B cell (primary cell): ENCODE data around the gene ZNF831. TPM values are rescaled to one million over a fixed set of nuclear protein-coding genes. Genes with fewer than 3 reads are reported as not detected.

Source experiments
- ATAC-seq: fragments of 200-7000 bp; cut with Tn5 transposase; one replicate; pipeline ENCODE4 v1.10.0; 2021; ENCODE audit warnings: low read depth, mild to moderate bottlenecking, moderate number of reproducible peaks, moderate library complexity
- CTCF ChIA-PET: fragments of 350-600 bp; sonication (Branson Sonifier 250); formaldehyde crosslinking; loops from one replicate; lab custom pipeline; 2021; ENCODE audit warnings: antibody characterized with exemption, inconsistent platforms; lab: Charles Lee
- POLR2A ChIA-PET: fragments of 350-600 bp; sonication (Branson Sonifier 250); formaldehyde crosslinking; loops from one replicate; lab custom pipeline; 2021; ENCODE audit warnings: antibody characterized with exemption; lab: Charles Lee
- DNase-seq: peaks from one replicate; pipeline ENCODE4 v3.0.0; 2013
- H2AFZ ChIP-seq: 2 replicates; pipeline ENCODE4 v1.6.1; 2012; ENCODE audit warnings: mild to moderate bottlenecking, low read depth, low read length; ENCODE audit not compliant: insufficient read depth, poor library complexity, severe bottlenecking
- H3K27ac ChIP-seq, 2 donors: 1 replicate in 1 of 2; 2 replicates in 1 of 2; pipeline ENCODE4 v1.5.1; 2012 to 2013; ENCODE audit warnings: low read length in 2 of 2, mild to moderate bottlenecking in 2 of 2, moderate library complexity in 1 of 2
- H3K27me3 ChIP-seq, 4 experiments: fragments of 200-600 bp in 1 of 4; sonication (generic) in 1 of 4; replicated peaks in 1 of 4; 1 replicate in 2 of 4; 2 replicates in 2 of 4; pipeline versions ENCODE4 v1.6.1 to v1.7.0; 2013 to 2016; ENCODE audit warnings: low read length in 3 of 4, mild to moderate bottlenecking in 2 of 4, mixed read lengths in 1 of 4, moderate library complexity in 1 of 4; ENCODE audit not compliant: insufficient read depth in 4 of 4, control insufficient read depth in 3 of 4; ENCODE audit errors: control extremely low read depth in 1 of 4
- H3K36me3 ChIP-seq, 2 experiments: replicated peaks in 1 of 2; 1 replicate in 1 of 2; 2 replicates in 1 of 2; pipeline versions ENCODE4 v1.6.1 to v1.7.1; 2013; ENCODE audit warnings: low read length in 1 of 2; ENCODE audit not compliant: insufficient read depth in 2 of 2, control insufficient read depth in 1 of 2; ENCODE audit errors: control extremely low read depth in 1 of 2, extremely low read depth in 1 of 2
- H3K4me1 ChIP-seq, 2 donors: fragments of 200-600 bp in 1 of 2; sonication (generic) in 1 of 2; 1 replicate in 1 of 2; 2 replicates in 1 of 2; pipeline versions ENCODE4 v1.5.1 to v1.6.1; 2013 to 2017; ENCODE audit warnings: low read length in 2 of 2; ENCODE audit not compliant: control insufficient read depth in 2 of 2, insufficient read depth in 2 of 2
- H3K4me2 ChIP-seq: replicated peaks from 2 replicates; pipeline ENCODE3; 2012; ENCODE audit warnings: mild to moderate bottlenecking, low read depth, low read length; ENCODE audit not compliant: poor library complexity, severe bottlenecking
- H3K4me3 ChIP-seq, 5 experiments: fragments of 200-600 bp in 1 of 5; sonication (generic) in 1 of 5; 1 replicate in 3 of 5; 2 replicates in 2 of 5; pipeline versions ENCODE4 v1.5.1 to v1.7.0; 2011 to 2016; ENCODE audit warnings: low read length in 4 of 5, mild to moderate bottlenecking in 4 of 5, low read depth in 2 of 5, control low read depth in 1 of 5, moderate library complexity in 1 of 5; ENCODE audit not compliant: insufficient read depth in 1 of 5; ENCODE audit errors: control extremely low read depth in 1 of 5, extremely low read depth in 1 of 5
- H3K79me2 ChIP-seq: fragments of 200-600 bp; sonication (generic); one replicate; pipeline ENCODE4 v1.6.0; 2016; ENCODE audit warnings: low read length; ENCODE audit not compliant: control insufficient read depth, insufficient read depth
- H3K9ac ChIP-seq: fragments of 200-600 bp; sonication (generic); 2 replicates; pipeline ENCODE4 v1.6.1; 2017; ENCODE audit warnings: mild to moderate bottlenecking, low read length, moderate library complexity
- H3K9me3 ChIP-seq, 3 donors: one replicate each; pipeline versions ENCODE4 v1.6.1 to v1.7.1; 2013; ENCODE audit warnings: low read length in 2 of 3; ENCODE audit not compliant: control insufficient read depth in 2 of 3, insufficient read depth in 1 of 3; ENCODE audit errors: control extremely low read depth in 1 of 3
- H4K20me1 ChIP-seq: 2 replicates; pipeline ENCODE4 v1.6.0; 2012; ENCODE audit warnings: mild to moderate bottlenecking, low read length; ENCODE audit not compliant: insufficient read depth, control insufficient read depth, poor library complexity, severe bottlenecking
- H3K27ac Mint-ChIP-seq: one replicate; pipeline ENCODE4 v1.8.0; 2021; ENCODE audit warnings: mixed read lengths
- H3K27me3 Mint-ChIP-seq: one replicate; pipeline ENCODE4 v1.8.0; 2021; ENCODE audit warnings: mixed read lengths
- H3K4me1 Mint-ChIP-seq: one replicate; pipeline ENCODE4 v1.8.0; 2021; ENCODE audit warnings: mixed read lengths
- H3K4me3 Mint-ChIP-seq: one replicate; pipeline ENCODE4 v1.8.0; 2021; ENCODE audit warnings: mixed read lengths
- H3K9me3 Mint-ChIP-seq: one replicate; pipeline ENCODE4 v1.8.0; 2022; ENCODE audit warnings: mixed read lengths; ENCODE audit not compliant: insufficient read depth
- CTCF ChIP-seq: fragments of 200-600 bp; IDR thresholded peaks from one replicate; pipeline ENCODE4 v1.8.0; 2022; ENCODE audit warnings: antibody characterized with exemption, mild to moderate bottlenecking
- EZH2 ChIP-seq: IDR thresholded peaks from 2 replicates; pipeline ENCODE4 v1.6.1; 2012; ENCODE audit warnings: borderline replicate concordance, low read depth, mild to moderate bottlenecking, moderate library complexity, low read length; ENCODE audit not compliant: insufficient read depth, poor library complexity, severe bottlenecking
- WGBS: methylation state at CpG from one replicate; pipeline ENCODE4 v1.1.5; 2013; ENCODE audit warnings: missing lambda C conversion rate; ENCODE audit not compliant: insufficient coverage; 5-methylcytosine and 5-hydroxymethylcytosine counted together
- intact Hi-C: fragments of 100-400 bp; cut with micrococcal nuclease; formaldehyde crosslinking; loops from one replicate; pipeline ENCODE4 v1.10.0; 2022
- polyA plus RNA-seq: library from polyadenylated mRNA; depleted of rRNA; stranded (reverse); fragments of >200 nt; gene quantifications from 2 replicates; pipeline ENCODE4 v1.2.3, GENCODE V29; 2012
- total RNA-seq, 2 donors: library from RNA; stranded (reverse); fragments of 120-200 nt in 1 of 2; gene quantifications; 1 replicate in 1 of 2; 2 replicates in 1 of 2; pipeline versions ENCODE4 v1.2.3 to v1.2.4, GENCODE V29; 2013 to 2022

ZNF831 gene
- total and polyA plus RNA-seq, 2 donors (not counting 1 experiment from before 2014, with no cell fraction given) = 1.7 to 14.1 TPM

GRCh38 chr20:59235226-59235625 lies 71.6 kb downstream of the ZNF831 start:
- TF ChIP-seq EZH2 = no peak
- TF ChIP-seq CTCF = no peak
- H3K4me1 ChIP-seq = no peaks in the 10 kb centered on the region
- no peaks in the 10 kb centered on the region for H3K9me3 ChIP-seq
- DNase-seq = no peak
- H3K27me3 Mint-ChIP-seq = no peaks in the 10 kb centered on the region
- H3K9ac ChIP-seq = no peak overlapping the region
- ATAC-seq = no peak
- 96% methylated on average over 3 of the region's 5 CpGs for WGBS
- H3K4me1 Mint-ChIP-seq = no peaks in the 10 kb centered on the region
- peaks cover 0 to 6% of the 10 kb centered on the region in 2 experiments for H3K36me3 ChIP-seq
- ChIA-PET CTCF (no interaction called here), POLR2A (no interaction called here)
- no peak overlapping the region for H3K27ac ChIP-seq
- H3K4me3 ChIP-seq = no peak overlapping the region
- H3K27me3 ChIP-seq = no peaks in the 10 kb centered on the region
- H3K27ac Mint-ChIP-seq = no peak overlapping the region
- no peak overlapping the region for H3K4me3 Mint-ChIP-seq
- intact Hi-C loops = no loop called here
- H3K4me2 ChIP-seq = no peak overlapping the region
- no peaks in the 10 kb centered on the region for H3K9me3 Mint-ChIP-seq
- H3K79me2 ChIP-seq = no peaks in the 10 kb centered on the region
- H4K20me1 ChIP-seq = no peaks in the 10 kb centered on the region
- H2AFZ ChIP-seq = no peak overlapping the region

GRCh38 chr20:59240006-59240405 lies 76.4 kb downstream of the ZNF831 start:
- ChIA-PET POLR2A (no interaction called here), CTCF (no interaction called here)
- WGBS = 85% methylated on average over 2 of the region's 4 CpGs
- no peak overlapping the region for H3K4me2 ChIP-seq
- no peaks in the 10 kb centered on the region for H3K9me3 ChIP-seq
- no peak overlapping the region for H3K4me3 ChIP-seq
- Mint-ChIP-seq H3K4me1 (no peaks in the 10 kb centered on the region), H3K9me3 (no peaks in the 10 kb centered on the region), H3K27me3 (no peaks in the 10 kb centered on the region), H3K4me3 (no peak overlapping the region), H3K27ac (no peak overlapping the region)
- no peaks in the 10 kb centered on the region for H3K4me1 ChIP-seq
- no peak overlapping the region for H2AFZ ChIP-seq
- ATAC-seq (no peak), DNase-seq (no peak)
- TF ChIP-seq CTCF (no peak), EZH2 (no peak)
- no peaks in the 10 kb centered on the region for H3K27me3 ChIP-seq
- H3K36me3 ChIP-seq = peaks cover 0 to 4% of the 10 kb centered on the region in 2 experiments
- intact Hi-C loops = no loop called here
- no peak overlapping the region for H3K27ac ChIP-seq
- H3K9ac ChIP-seq = no peak overlapping the region
- H3K79me2 ChIP-seq = no peaks in the 10 kb centered on the region
- no peaks in the 10 kb centered on the region for H4K20me1 ChIP-seq
